ENCODE measurements around the gene ZNF275. TPM values are rescaled to one million over a fixed set of nuclear protein-coding genes. Genes with fewer than 3 reads are reported as not detected.
"Not testable (repeated sequence)": the region's sequence is repeated elsewhere in the genome, so short reads cannot be mapped to it uniquely, and the experiment has no call there.

ZNF275 gene
- total RNA-seq, 4 donors from 2014 or later = 8.2 to 16.4 (median 12.1) TPM

DNA sequence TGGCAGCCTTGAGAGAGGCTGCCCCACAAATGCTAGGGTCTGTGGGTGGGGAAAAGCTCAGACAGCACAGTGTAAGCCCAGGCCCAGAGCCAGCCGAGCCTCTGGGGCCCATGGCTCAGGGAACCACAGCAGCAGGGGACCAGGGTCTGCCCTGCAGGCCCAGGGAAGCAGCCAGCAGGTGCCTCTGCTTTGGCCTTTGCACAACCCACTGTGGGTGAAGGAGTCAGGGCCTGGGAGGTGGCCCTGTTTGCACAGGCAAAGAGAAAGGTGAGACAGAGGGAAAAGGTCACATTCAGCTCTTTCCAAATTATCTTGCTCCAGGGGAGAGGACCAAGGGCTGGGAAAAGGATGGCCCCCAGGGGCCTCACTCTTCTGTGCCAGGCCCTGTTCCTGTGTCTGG is 21.1 kb upstream of the ZNF275 start:
- DNase-seq = no peak
- TF ChIP-seq POLR2A (IDR thresholded peaks at IDR 0.05) = no peak
- TF ChIP-seq, protein P1, sequence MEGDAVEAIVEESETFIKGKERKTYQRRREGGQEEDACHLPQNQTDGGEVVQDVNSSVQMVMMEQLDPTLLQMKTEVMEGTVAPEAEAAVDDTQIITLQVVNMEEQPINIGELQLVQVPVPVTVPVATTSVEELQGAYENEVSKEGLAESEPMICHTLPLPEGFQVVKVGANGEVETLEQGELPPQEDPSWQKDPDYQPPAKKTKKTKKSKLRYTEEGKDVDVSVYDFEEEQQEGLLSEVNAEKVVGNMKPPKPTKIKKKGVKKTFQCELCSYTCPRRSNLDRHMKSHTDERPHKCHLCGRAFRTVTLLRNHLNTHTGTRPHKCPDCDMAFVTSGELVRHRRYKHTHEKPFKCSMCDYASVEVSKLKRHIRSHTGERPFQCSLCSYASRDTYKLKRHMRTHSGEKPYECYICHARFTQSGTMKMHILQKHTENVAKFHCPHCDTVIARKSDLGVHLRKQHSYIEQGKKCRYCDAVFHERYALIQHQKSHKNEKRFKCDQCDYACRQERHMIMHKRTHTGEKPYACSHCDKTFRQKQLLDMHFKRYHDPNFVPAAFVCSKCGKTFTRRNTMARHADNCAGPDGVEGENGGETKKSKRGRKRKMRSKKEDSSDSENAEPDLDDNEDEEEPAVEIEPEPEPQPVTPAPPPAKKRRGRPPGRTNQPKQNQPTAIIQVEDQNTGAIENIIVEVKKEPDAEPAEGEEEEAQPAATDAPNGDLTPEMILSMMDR (IDR thresholded peaks at IDR 0.05) = no peak
- no CpG with 5 or more reads among the region's 1 CpG for WGBS, 2 donors
- intact Hi-C loops (cut with DNase I) = no loop called here
- no peaks in the 10 kb centered on the region for H3K27me3 ChIP-seq
- H3K27ac ChIP-seq = no peak overlapping the region
- H3K9me3 ChIP-seq = no peaks in the 10 kb centered on the region
- no peaks in the 10 kb centered on the region for H3K36me3 ChIP-seq
- H3K4me1 ChIP-seq = no peaks in the 10 kb centered on the region
- no peak overlapping the region for H3K4me3 ChIP-seq (replicated peaks in 1 of 3)

DNA sequence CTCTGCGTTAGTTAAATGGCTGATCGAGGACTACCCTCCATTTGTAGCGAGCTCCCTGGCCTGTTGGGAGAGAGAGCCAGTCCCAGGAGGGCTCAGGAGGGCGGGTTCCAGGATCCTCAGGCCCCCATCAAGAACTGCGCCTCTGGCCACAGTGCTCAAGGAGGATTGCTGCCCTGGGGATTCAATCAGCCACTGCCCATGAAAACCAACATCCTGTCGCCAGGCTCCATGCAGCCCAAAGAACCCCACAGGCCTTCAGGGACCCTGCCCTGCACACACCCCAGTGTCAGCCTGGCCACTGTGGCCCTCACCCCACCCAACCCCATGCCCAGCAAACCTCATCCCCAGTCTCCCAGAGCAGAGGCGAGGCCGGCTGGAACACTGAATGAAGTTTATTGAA is 16.6 kb upstream of the ZNF275 start:
- Histone ChIP-seq H3K36me3 (no peaks in the 10 kb centered on the region), H3K27me3 (no peaks in the 10 kb centered on the region), H3K4me1 (no peaks in the 10 kb centered on the region), H3K27ac (no peak overlapping the region), H3K9me3 (no peaks in the 10 kb centered on the region), H3K4me3 (replicated peaks in 1 of 3) (no peak overlapping the region)
- TF ChIP-seq POLR2A (IDR thresholded peaks at IDR 0.05) = no peak
- TF ChIP-seq, protein P1 (IDR thresholded peaks at IDR 0.05) = no peak
- no peak for DNase-seq
- intact Hi-C loops (cut with DNase I) = no loop called here
- 97% methylated on average over 5 of the region's 8 CpGs; no CpG with 5 or more reads in 1 of the 2 donors for WGBS, 2 donors

DNA sequence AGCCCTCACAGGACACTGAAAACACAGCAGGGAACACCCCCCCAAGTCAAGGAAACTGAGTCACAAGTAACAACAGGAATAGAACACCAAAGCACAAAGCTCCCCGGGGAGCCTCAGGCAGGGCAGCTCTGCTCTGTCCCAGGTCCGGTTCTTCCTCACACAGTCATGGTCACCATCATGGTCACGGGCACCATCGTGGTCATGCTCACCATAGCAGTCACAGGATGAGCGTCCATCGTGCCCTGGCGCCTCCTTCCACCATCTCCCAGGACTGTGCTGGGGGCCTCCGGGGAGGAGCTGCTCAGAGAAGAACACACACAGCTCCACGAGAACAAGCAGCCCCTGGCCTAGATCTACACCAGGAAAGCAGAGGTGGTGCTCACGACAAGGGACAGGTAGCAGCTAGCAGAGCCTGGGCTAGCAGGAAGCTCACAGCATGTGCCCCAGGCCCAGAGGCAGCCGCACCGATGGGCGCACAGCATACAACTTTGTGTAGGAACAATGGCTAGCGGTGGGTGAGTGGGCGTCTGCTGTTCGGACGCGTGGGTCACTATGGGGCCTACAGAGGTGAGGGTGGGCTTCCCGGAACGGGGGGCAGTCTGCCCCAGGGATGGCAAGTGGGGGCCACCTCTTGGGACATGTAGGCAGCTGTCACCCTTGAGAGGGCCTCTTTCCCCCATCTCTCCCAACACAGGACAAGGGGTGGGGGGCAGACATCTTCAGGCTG is 15.8 kb upstream of the ZNF275 start:
- no peaks in the 10 kb centered on the region for H3K4me1 ChIP-seq
- H3K27ac ChIP-seq = no peak overlapping the region
- no peaks in the 10 kb centered on the region for H3K27me3 ChIP-seq
- no peaks in the 10 kb centered on the region for H3K9me3 ChIP-seq
- no peak for TF ChIP-seq POLR2A (IDR thresholded peaks at IDR 0.05)
- TF ChIP-seq, protein P1 (IDR thresholded peaks at IDR 0.05) = no peak
- no peak overlapping the region for H3K4me3 ChIP-seq (replicated peaks in 1 of 3)
- DNase-seq = no peak
- intact Hi-C loops (cut with DNase I) = no loop called here
- no peaks in the 10 kb centered on the region for H3K36me3 ChIP-seq
- WGBS, 2 donors = 50 to 100% methylated on average over 2 to 4 of the region's 20 CpGs

DNA sequence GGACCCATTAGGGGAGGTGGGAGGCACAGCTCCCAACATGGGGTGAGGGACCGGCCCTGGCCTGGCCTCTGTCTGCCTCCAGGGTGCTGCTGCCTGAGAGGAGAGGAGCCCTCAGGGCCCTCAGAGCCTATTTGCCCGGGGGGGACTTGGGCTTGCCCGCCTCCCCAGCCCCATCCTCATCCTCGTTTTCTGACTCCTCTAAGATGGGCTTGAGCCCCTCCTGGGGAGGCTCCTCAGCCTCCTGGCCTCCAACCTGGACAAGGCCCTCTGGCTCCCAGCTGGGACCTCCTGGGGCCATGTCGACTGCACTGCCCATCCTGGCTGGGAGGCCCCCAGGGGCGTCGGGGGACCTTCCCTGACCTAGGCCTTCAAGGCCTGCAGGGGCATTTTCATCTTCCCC is 15.1 kb upstream of the ZNF275 start:
- no peak for TF ChIP-seq POLR2A (IDR thresholded peaks at IDR 0.05)
- TF ChIP-seq, protein P1 (IDR thresholded peaks at IDR 0.05) = no peak
- 69 to 80% methylated on average over 1 to 3 of the region's 7 CpGs for WGBS, 2 donors
- intact Hi-C loops (cut with DNase I) = no loop called here

DNA sequence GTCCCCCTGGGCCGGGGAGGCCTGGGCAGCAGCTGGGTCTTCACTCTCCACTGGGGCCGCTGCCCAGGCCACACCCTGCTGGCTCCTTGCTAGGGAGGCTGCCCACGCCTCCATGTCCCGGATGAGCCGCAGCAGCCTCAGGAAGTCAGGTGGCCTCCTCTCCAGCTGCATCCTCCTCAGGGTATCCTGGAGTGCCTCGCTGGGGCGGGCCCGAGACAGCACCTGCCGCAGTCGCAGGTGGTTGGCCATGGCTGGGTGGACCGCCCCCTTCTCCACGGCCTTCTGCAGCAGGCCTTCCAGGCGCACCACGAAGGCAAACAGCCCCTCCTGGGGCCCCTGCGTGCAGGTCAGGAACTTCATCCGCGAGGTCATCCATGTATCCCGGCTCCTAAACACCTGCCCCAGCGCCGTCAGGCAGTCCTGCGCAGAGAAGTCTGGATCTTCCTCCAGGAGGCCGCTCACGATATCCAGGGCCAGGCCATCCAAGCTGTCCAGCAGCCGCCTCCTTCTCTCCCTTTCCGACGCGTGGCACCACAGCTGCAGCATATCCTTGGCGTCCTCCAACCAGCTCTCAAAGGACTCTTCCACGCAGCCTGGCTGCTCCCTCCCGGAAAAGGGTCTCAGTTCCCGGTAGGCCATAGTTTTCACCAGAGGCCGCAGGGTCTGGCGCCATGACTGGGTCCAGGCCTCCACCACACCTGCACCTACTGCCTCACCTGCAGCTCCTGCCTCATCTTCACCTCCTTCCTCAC is 14.5 kb upstream of the ZNF275 start:
- intact Hi-C loops (cut with DNase I) = no loop called here
- no peak for TF ChIP-seq POLR2A (IDR thresholded peaks at IDR 0.05)
- TF ChIP-seq, protein P1 (IDR thresholded peaks at IDR 0.05) = no peak
- Histone ChIP-seq H3K9me3 (no peaks in the 10 kb centered on the region), H3K36me3 (no peaks in the 10 kb centered on the region), H3K4me3 (replicated peaks in 1 of 3) (no peak overlapping the region), H3K4me1 (no peaks in the 10 kb centered on the region), H3K27ac (no peak overlapping the region), H3K27me3 (no peaks in the 10 kb centered on the region)
- no peak for DNase-seq
- 93 to 100% methylated on average over 10 to 11 of the region's 33 CpGs for WGBS, 2 donors

More for the DNA sequence above, 15.1 kb upstream of the ZNF275 start:
- DNase-seq = no peak
- Histone ChIP-seq H3K4me3 (replicated peaks in 1 of 3) (no peak overlapping the region), H3K36me3 (no peaks in the 10 kb centered on the region), H3K27me3 (no peaks in the 10 kb centered on the region), H3K9me3 (no peaks in the 10 kb centered on the region), H3K27ac (no peak overlapping the region), H3K4me1 (no peaks in the 10 kb centered on the region)

DNA sequence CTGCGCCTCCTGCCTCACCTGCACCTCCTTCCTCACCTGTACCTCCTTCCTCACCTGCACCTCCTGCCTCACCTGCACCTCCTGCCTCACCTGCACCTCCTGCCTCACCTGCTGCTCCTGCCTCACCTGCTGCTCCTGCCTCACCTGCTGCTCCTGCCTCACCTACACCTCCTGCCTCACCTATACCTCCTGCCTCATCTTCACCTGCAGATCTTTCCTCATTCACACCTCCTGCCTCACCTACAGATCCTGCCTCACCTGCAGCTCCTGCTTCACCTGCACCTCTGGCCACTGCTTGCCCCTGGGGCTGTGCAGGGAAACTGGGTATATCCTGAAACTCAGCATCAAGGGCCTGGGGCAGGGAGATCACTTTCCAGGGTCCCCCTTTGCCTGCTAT is 13.9 kb upstream of the ZNF275 start:
- H3K9me3 ChIP-seq; intact Hi-C loops (cut with DNase I); H3K27me3 ChIP-seq; H3K36me3 ChIP-seq; H3K4me1 ChIP-seq; H3K4me3 ChIP-seq (replicated peaks in 1 of 3); H3K27ac ChIP-seq; DNase-seq: not testable (repeated sequence)
- 100% methylated on average over 1 of the region's 1 CpG for WGBS, 2 donors
